ENCODE measurements around the gene IFIT5.

DNA sequence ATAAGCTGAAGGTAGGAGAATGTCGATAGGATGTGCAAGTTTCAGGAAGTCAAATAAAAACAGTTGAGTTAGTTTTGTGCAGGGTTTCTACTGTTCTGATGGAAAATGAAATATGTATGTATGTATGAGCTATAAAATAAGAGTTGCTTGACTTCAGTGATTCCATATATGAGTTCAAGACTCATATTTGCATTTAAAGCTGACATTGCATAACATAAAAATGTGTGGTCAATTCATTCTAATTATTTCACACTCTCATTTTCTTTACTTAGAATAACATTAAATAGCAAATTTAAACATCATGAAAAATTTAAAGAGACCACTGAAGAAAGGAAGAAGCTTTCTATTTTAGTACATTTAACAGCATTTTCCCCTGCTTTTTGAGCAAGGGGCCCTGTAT lies 37.8 kb downstream of the IFIT5 start:
- TF ChIP-seq, protein P1, sequence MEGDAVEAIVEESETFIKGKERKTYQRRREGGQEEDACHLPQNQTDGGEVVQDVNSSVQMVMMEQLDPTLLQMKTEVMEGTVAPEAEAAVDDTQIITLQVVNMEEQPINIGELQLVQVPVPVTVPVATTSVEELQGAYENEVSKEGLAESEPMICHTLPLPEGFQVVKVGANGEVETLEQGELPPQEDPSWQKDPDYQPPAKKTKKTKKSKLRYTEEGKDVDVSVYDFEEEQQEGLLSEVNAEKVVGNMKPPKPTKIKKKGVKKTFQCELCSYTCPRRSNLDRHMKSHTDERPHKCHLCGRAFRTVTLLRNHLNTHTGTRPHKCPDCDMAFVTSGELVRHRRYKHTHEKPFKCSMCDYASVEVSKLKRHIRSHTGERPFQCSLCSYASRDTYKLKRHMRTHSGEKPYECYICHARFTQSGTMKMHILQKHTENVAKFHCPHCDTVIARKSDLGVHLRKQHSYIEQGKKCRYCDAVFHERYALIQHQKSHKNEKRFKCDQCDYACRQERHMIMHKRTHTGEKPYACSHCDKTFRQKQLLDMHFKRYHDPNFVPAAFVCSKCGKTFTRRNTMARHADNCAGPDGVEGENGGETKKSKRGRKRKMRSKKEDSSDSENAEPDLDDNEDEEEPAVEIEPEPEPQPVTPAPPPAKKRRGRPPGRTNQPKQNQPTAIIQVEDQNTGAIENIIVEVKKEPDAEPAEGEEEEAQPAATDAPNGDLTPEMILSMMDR (IDR thresholded peaks at IDR 0.05; ENCODE audit: low read length), result no peak
- no peak for TF ChIP-seq EZH2 (IDR thresholded peaks at IDR 0.05; ENCODE audit: borderline replicate concordance, low read length)
